IMR-90 (cell line): ENCODE results near the gene CNTRL.
"Not testable (repeated sequence)": the region's sequence is repeated elsewhere in the genome, so short reads cannot be mapped to it uniquely, and the experiment has no call there.

ENCODE experiments used
- CHD1 ChIP-seq: IDR thresholded peaks from 2 replicates; pipeline ENCODE4 v1.6.1; 2012; ENCODE audit warnings: low read depth, low read length, improper control_type of control experiment
- CTCF ChIP-seq: conservative IDR thresholded peaks from 2 replicates; pipeline ENCODE4 v1.5.1; 2012; ENCODE audit warnings: mild to moderate bottlenecking, low read depth, low read length, improper control_type of control experiment
- ELK1 ChIP-seq: fragments of 150-350 bp; IDR thresholded peaks from 2 replicates; pipeline ENCODE4 v1.6.1; 2016; ENCODE audit warnings: low read depth, mild to moderate bottlenecking, low read length, moderate library complexity, borderline replicate concordance
- FOS ChIP-seq: fragments of 150-350 bp; IDR thresholded peaks from 2 replicates; pipeline ENCODE4 v1.6.1; 2016; ENCODE audit warnings: low read depth, low read length
- MAZ ChIP-seq: IDR thresholded peaks from 2 replicates; pipeline ENCODE4 v1.6.1; 2012; ENCODE audit warnings: low read depth, mild to moderate bottlenecking, low read length, improper control_type of control experiment, moderate library complexity, borderline replicate concordance
- POLR2A ChIP-seq: IDR thresholded peaks from 2 replicates; pipeline ENCODE4 v1.6.1; 2012; ENCODE audit warnings: mild to moderate bottlenecking, low read depth, low read length
- RCOR1 ChIP-seq: IDR thresholded peaks from 2 replicates; pipeline ENCODE4 v1.6.1; 2012; ENCODE audit warnings: mild to moderate bottlenecking, low read length, improper control_type of control experiment; ENCODE audit not compliant: insufficient replicate concordance

- not testable (repeated sequence) for TF ChIP-seq CTCF, POLR2A, ELK1, MAZ, FOS, RCOR1, CHD1
Measured at GRCh38 chr9:121090743-121091142, 16.0 kb downstream of the CNTRL start.
